Stimulated activated CD4-positive, alpha-beta T cell treated with anti-CD3 and anti-CD28 coated beads, Interleukin-1b, Interleukin-23, amount 100 ng/mL, for 1 hour (primary cell): Measurements from ENCODE around the gene DGKQ.
"Not testable (repeated sequence)": the region's sequence is repeated elsewhere in the genome, so short reads cannot be mapped to it uniquely, and the experiment has no call there.

Source experiments
- DNase-seq, 2 donors: peaks; one replicate each; pipeline ENCODE4 v3.0.0-alpha.2; 2020; ENCODE audit warnings: low read depth in 2 of 2

Gene DGKQ

DNA sequence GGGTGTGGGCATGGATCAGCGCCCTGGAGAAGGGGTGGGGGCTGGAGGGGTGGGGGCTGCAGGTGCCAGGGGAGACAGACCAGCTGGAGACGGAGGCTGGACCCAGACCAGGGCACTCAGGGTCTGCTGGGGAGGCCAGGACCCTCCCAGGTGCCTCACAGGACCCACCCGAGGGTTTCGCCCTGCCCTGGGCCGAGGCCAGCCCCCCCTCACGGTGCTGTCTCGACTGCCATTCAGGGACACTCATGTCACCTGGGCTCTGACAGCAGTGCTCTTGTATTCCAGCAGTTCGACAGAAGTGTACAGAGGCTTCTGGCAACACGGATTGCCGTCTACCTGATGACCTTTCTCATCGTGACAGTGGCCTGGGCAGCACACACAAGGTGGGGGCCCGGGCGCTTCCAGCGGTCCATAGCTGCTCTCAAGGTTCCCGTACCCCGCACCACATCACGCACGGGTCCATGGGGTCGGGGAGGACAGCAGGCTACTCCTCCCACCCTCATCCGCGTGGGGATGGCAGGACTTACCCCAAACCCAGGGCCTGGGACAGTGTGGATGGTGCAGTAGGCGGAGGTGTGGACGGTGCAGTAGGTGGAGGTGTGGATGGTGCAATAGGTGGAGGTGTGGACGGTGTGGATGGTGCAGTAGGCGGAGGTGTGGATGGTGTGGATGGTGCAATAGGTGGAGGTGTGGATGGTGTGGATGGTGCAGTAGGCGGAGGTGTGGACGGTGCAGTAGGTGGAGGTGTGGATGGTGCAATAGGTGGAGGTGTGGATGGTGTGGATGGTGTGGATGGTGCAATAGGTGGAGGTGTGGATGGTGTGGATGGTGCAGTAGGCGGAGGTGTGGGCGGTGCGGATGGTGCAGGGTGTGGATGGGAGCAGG lies 23.0 kb downstream of the DGKQ start:
- no peak for DNase-seq

DNA sequence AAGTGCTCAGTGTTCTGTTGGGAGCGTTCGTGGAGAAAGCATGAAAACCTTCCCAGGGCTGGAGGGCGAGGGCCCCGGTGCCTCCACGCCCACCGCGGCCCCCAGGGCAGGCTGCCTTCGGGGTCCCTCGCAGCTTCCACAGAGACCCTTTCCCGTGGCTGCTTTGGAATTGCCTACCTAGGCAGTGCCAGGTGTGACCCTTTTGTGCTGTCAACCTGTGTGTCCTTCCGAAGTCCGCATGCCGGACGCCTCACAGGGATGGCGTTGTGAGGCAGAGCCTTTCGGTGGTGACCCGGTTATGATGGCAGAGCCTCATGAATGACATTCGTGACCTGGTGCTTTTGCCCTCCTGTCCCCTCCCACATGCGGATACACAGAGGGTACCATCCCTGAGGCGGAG lies 23.7 kb downstream of the DGKQ start:
- no peak for DNase-seq

DNA sequence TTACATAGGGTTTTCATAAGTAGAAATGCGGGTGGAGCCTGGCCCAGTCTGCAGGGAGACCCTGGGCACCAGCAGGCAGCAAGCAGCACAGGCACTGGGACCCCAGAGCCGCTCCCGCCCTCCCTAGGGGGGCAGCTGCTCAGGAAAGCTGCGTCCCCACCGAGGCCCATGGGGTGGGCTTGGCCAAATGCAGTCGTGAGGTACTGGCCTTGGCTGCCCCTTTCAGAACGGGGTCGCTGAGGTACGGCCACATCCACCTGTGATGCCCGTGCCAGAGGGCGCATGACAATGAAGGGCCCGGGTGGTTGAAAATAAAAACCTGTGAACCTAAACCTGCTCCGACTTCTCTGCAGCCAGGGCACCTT lies 24.5 kb downstream of the DGKQ start:
- no peak for DNase-seq

DNA sequence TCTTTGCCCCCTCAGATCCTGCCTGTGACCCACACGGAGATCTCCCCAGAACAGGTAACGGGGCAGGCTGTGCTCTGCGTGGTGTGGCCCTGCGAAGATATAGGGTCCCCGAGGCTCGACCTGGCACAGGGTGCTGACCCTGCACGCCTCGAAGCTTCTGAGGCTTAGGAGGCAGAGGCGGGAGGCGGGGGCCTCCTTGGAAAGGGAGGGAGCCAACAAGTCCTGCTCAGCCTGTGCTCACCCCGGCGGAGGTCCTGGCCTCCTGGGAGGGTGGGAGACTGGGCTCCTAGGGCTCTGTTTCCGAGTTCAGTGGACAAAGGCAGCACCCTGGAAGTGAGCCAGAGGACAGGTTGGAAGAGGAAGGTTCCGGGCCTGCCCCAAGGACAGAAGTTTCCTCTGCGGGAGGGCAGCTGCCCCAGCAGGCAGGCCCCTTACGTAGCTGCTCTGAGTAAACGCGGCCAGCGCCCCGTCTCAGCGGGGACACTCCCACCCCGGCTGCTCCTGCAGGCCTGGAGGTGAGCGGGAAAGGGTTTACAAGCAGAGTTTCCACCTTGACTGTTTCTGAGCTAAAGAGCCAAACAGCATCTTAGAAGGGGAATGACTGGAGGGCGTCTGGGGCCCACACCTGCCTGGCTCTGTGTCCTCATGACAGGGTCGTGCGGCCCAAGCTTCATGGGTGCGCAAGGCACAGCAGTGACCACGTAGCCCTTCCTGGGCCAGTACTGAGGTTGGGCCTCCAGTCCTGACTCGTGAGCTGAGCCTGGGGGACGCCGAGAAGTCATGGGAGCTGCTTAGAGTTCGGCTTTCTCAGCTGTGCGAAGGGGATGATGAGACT lies 25.1 kb downstream of the DGKQ start:
- no peak for DNase-seq

DNA sequence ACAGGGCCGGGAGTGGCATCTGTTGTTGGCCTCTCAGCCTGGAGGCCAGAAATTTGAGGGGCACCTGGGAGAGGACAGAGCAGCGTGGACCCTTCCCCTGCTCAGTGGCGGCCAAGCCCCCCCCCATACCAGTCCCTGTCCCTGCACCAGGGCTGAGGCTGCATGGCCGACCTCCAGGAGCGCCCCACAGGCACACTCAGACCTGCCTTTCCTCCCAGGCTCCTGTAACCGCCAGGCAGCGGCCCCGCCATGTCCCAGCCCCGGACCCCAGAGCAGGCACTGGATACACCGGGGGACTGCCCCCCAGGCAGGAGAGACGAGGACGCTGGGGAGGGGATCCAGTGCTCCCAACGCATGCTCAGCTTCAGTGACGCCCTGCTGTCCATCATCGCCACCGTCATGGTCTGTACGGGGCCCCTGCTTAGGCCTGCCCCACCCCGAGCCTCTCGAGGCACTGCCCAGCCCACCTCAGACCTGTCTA lies 25.8 kb downstream of the DGKQ start:
- no peak for DNase-seq

DNA sequence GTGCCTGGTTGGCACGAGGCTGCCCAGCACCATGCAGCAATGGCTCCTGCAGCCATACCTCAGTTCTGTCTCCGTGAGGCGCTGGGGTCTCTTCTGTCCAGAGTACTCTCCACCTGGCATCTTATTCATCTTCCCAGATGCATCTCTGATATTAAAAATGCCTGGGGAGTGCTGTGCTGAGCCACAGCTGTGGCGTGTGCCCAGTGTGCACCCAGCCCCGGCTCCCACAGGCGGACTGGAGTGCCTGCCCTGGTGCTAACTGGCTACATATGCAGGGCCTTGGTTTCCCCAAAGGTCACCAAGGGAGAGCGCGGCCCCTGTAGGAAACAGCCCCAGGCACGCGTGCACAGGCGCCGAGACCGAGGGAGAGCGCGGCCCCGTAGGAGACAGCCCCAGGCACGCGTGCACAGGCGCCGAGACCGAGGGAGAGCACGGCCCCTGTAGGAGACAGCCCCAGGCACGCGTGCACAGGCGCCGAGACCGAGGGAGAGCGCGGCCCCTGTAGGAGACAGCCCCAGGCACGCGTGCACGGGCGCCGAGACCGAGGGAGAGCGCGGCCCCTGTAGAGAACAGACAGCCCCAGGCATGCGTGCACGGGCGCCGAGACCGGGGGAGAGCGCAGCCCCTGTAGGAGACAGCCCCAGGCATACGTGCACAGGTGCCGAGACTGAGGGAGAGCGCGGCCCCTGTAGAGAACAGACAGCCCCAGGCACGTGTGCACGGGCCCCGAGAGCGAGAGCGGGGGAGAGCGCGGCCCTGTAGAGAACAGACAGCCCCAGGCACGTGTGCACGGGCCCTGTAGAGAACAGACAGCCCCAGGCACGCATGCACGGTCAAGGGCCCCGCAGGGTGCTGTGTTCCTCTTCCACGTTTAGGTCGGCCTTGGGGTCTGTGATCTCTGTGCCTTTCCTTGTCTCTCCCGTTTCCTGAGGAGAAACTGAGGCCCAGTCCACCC lies 26.6 kb downstream of the DGKQ start:
- no peak for DNase-seq

DNA sequence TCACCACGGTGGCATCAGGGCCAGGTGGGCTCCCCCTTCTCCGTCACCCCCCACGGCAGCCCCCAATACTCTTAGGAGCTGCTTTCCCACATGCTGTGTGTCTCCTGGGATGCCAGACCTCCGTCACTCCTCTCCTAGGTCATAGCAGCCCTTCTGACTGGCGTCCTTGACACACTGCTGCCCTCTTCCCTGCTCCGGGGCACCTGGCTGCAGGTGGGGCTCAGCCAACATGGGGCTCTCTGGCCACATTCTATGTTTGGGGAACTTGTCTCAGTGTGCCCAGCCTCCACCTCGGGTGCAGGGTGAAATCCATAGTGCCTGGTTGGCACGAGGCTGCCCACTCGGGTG lies 27.3 kb downstream of the DGKQ start:
- no peak for DNase-seq

DNA sequence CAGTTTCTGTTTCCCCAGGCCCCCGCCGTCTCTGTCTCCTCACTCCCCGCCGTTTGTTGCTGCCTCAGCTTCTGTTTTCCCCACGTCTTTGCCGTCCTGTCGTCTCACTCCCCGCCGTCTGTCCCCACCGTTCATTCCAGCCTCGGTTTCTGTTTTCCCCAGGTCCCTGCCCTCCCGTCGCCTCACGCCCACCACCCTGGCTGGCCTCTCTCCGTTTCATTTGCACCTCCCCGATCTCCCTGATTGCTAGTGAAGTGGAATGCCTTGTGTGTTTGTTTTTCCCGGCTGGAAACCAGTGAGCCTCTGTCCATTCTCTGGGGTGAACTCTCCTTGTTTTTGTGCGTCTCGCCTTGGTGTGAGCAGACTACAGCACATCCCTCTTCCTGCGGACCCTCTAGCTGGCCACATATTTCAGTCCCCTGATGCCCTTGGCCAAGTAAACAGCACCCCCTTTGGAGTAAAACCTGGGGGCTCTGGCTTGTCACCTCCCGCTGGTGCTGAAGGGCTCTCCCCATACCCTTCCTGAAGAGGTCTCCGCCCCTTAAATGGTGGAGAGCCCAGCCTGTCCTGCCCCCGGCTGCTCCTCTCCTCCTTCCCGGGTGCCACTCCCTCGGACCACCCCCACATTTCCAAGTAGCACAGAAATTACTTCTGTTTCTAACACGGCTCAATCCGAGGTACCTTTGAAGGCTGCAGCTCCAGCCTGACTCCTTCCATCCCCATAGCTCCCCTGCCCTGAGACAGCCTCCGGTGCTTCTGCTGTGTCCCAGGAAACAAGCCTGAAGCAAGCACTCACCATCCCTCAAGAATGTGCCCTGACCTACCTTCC lies 27.9 kb downstream of the DGKQ start:
- no peak for DNase-seq

DNA sequence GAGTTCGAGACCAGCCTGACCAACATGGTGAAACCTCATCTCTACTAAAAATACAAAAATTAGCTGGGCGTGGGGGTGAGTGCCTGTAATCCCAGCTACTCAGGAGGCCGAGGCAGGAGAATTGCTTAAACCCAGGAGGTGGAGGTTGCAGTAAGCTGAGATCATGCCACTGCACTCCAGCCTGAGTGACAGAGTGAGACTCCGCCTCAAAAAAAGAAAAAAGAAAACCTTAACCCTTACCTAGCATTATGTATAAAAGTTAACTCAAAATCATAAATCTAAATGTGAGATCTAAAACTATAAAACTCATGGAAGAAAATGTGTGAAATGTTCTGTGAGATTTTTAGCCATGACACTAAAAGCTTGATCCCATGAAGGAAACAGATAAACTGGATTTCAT lies 33.9 kb downstream of the DGKQ start:
- not testable (repeated sequence) for DNase-seq

DNA sequence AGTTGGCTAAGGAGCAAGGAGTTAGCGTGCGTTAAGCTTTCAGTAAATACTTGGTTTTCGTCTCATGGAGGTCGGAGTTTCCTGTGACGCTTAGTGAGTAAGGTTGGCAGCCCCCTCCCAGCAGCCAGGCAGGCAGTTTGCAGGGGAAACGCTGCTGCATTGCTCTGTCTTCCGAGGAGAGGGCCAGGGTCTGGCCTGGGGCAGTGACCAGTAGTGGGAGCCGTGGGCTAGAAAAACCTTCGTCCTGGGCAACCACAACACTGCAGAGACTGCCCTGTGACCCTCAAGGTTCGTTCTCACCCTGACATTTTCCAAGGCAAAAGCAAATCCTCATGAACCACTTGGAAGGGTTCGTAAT lies 40.7 kb downstream of the DGKQ start:
- DNase-seq = no peak

DNA sequence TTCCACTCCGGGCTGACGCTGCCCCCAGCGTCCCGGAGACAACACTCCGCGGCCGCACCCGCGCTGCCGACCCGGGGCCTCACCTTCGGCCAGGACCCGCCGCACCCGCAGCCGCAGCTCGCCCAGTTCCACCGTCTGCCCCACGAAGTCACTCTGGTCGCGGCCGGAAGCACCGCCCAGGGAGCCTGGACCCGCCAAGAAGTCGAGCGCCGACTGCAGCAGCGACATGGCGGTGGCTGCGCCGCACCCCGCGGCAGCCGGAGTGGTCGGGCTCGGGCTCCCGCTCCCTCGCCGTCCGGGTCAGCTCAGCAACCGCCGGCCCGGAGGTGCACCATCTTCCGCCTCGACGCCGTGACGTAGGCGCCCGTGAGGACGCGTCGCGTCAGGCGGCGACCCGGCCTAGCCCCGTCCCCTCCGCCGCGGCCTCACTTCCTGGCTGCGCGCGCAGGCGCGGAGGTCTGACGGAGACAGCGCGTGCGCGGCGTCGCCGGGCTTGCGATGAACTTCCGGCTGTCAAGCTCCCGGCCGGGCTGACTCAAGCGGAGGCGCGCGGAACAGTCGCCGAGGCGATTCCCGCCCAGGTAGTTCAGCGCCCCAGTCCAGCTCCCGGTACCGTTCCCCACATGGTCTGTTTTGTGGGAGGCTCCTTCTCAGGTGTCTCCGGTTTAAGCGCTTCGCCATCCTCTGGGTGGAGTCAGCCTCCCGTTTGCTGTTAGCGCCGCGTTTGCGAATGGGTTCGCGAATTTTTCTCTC lies 41.2 kb downstream of the DGKQ start, which contains the start of the genes GAK and TMEM175:
TSS of gene GAK (minus strand) at position 357 of the 753 bp plus-strand sequence. CDS start at position 228, 129 bp downstream.
TSS of gene TMEM175 (plus strand) at position 501 of the 753 bp plus-strand sequence. CDS start 15,280 bp downstream, outside the sequence.
- DNase-seq = peak; percentile 86 to 92

DNA sequence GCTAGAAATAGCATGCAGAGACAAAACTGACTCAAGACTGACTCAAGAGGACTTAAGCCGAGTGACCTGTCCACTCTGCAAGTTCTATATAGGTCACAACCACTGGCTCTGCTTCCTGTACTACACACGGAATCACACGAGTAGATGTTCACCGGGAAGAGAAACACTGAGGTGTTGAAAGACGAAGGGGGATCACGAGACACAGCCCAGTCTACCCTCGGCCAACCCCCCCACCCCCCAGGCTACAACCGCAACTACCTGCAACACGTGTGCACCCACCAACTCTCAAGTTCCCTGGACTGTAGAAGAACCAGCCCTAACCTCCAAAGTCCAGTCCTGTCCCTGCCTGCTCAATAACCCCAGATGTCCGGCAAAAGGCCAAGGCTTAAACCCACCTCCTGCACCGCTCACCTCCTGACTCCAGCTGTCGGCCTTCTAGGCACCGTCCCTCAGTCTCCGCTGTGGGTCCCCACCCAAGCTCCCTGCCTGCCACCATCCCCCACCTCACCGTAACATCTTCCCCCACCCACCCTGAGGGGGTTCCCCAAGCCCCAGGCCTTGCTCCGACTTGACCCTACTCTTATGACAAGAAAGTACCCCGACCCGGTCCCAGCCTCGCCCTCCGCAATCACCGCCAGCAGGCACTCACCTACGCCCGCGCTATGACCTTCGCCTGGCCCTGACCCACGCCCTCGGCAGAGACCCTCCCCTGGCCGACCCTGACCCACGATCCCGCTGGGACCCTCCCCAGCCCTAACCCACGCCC lies 42.0 kb downstream of the DGKQ start:
- no peak for DNase-seq

DNA sequence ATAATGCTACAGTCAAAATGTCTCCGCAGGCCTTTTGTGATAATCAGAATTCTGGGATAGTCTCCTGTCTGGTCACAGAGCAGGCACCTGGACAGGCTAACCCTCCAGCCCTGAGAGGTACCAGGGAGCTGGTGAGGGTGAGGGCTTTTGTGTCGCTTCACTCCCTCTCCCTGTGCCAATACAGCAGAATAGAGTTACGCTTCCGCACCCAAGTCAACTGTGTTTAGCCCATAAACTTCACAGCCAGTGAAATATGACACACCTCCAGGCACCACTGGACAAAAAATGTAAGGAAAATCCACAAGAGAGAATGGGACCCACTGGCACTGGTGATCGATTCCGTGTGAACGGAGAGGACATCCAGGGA lies 42.6 kb downstream of the DGKQ start:
- DNase-seq = no peak

DNA sequence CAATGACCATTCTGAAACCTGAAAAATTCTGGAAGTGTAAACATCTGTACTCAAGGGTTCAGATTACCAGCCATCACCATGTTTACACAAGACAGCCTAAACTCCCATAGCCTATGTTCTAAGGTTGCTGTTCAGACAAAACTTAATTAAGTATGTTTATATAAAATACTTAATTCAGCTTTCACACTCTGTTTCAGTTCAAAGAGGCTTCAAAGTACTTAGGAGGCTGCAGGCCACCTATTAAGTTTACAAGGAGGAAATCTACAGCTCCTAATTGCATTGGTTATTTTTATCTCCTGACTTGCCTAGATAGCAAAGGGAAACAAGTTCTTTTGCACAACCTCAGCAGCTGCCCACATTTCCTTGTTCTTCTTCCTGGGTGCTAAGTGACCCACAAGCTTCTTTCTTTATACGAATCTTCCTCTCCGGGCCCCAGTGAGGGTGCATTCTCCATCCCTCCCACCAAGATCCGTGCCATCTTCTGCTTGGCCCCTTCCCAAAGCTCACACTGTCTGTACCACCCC lies 43.3 kb downstream of the DGKQ start:
- no peak for DNase-seq

DNA sequence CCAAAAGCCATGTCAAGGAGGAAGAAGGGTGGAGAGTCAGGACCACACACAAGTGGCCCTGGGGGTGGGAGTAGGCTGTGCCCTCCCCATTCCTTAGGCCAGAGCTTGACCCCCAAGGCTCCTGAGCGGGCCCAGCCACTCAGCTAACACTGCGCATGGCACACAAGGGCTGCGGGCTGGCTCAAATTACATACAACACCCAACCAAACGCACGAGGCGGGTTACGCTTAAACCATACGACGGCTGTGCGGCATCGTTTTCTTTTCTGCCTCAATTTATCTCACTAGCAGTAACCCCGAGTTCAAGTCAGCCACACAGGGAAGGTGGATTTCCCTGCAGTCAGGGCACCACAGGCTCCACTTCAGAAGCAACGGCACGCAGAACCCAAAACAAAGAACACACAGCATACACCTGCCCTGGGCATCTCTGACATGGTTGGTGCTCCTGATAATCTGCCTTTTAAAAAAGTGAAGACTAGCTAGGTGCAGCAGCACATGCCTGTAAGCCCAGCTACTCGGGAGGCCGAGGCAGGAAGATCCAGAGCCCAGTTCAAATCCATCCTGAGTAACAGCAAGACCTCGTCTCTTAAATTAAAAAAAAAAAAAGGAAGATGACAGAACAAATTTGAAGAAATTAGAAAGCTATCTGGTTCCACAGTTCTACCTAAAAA lies 44.1 kb downstream of the DGKQ start:
- DNase-seq = no peak

DNA sequence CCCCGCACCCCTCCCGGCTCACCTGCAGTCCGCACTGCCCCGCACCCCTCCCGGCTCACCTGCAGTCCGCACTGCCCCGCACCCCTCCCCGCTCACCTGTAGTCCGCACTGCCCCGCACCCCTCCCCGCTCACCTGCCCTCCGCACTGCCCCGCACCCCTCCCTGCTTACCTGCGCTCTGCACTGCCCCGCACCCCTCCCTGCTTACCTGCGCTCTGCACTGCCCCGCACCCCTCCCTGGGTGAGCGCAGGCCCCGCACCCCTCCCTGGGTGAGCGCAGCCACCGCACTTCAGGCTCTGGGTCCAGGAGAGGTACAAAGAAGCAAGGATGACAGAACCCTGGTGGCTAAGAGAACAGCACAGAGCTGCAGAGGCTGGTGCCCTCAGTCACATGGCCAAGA lies 45.8 kb downstream of the DGKQ start:
- not testable (repeated sequence) for DNase-seq

DNA sequence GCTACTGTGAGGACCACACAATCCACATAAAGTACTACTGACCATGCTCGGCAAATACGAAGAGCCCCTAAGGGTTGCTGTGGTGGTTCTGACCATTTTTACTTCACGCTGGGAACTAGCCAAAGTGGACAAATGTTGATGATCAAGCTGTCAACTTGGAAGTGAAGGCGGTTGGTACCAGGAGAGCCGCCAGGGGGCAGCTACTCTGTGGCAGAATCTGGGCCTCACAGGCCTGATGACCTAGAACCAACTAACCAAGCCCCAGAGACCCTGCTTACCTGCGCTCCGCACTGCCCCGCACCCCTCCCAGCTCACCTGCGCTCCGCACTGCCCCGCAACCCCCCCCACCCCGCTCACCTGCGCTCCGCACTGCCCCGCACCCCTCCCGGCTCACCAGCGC lies 46.8 kb downstream of the DGKQ start:
- DNase-seq = no peak

DNA sequence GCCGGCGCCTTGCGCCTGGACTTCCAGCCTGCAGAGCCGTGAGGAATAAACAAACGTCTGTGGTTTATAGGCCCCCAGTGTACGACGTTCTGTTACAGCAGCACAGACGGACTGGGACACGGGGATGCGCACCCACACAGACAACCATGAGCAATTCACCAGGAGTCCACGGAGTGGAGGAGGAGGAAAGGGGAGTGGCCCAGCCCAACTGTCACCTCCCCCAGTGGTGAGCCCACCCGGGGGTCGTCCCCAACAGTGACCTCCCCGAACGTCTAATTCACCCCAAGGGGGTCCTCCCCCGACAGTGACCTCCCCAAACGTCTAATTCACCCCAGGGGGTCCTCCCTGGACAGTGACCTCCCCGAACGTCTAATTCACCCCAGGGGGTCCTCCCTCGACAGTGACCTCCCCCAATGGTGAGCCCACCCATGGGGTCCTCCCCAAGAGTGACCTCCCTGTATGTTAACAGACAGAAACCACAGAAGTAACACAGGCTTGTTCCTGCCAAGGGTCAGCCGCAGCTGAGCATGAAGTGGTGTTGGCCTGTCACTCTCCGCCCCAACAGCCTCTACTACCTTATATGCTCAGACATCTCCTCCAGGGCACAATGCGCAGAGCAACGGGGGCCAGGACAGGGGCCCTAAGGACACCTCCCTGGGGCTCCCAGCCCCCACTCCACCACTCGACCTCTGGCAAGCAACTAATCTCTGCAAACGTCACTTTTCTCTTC lies 47.4 kb downstream of the DGKQ start:
- DNase-seq = no peak
